Anterior cingulate cortex (tissue), 58 donors: ENCODE results near the gene TMEM156.
"Not testable (repeated sequence)": the region's sequence is repeated elsewhere in the genome, so short reads cannot be mapped to it uniquely, and the experiment has no call there.

Experiments
- DNase-seq, 58 donors: peaks; one replicate each; lab custom pipeline; 2025; lab: John Stamatoyannopoulos, UW

Gene TMEM156

GRCh38 chr4:39002058-39002457, 30.2 kb downstream of the TMEM156 start:
- DNase-seq: not testable (repeated sequence)

- DNase-seq: no peak
Measured at GRCh38 chr4:38995660-38996005, 36.6 kb downstream of the TMEM156 start.

GRCh38 chr4:38994135-38994534, 38.1 kb downstream of the TMEM156 start:
- no peak for DNase-seq

DNA sequence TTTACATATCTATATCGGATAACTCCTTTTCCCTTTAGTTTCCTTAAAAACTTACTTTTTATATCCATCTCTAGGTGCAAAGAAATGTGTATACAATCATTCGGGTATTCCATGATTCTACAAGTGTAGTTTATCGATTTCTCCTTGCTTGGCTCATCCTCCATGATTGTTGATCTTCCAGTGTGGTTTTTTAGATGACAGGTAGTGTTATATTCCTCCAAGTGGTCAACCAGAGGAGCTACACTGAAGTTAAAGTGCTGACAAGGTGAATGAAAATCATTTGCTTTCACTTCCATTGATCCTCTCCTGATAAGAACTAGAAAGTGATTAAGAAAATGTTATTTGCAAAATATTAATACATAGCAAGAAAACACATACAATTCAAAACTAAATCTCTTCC, 38.5 kb downstream of the TMEM156 start:
- DNase-seq: no peak

GRCh38 chr4:38990241-38990640, 42.0 kb downstream of the TMEM156 start:
- no peak for DNase-seq

DNA sequence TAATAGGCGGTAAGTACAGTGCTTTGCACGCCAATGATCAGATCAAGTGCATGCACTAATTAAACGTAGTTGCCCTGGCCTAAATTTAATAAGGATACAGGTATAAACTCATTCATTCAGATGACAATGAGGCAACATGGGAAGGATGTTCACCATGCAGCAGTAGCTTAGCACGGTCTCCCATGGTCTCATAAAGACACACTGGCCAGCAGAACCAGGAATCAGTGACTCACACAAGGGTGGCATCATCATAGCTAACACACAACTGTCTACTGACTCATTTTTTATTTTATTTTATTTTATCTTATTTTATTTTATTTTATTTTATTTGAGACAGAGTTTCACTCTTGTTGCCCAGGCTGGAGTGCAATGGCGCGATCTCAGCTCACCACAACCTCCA, 42.7 kb downstream of the TMEM156 start:
- DNase-seq: no peak

GRCh38 chr4:38988353-38988752, 43.9 kb downstream of the TMEM156 start:
- DNase-seq: not testable (repeated sequence)

DNA sequence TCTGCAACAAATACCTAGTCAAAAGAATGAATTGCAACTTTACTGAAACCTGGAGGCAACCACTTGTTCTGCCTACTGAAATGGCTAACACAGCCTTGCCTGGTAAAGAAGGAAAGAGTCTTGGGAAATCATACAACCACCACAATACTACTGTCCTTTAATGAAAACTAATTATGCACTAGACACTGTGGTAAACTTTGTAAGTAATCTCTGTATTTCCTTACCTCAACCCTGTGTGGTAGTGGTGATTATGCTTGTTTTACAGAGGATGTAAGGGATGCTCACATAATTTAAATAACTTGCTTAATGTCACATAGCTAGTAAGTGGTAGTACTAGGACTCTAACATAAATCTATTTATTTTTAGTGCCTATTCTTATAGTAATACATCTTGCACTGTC, 44.7 kb downstream of the TMEM156 start:
- no peak for DNase-seq

GRCh38 chr4:38985410-38986100, 46.7 kb downstream of the TMEM156 start:
- no peak for DNase-seq

DNA sequence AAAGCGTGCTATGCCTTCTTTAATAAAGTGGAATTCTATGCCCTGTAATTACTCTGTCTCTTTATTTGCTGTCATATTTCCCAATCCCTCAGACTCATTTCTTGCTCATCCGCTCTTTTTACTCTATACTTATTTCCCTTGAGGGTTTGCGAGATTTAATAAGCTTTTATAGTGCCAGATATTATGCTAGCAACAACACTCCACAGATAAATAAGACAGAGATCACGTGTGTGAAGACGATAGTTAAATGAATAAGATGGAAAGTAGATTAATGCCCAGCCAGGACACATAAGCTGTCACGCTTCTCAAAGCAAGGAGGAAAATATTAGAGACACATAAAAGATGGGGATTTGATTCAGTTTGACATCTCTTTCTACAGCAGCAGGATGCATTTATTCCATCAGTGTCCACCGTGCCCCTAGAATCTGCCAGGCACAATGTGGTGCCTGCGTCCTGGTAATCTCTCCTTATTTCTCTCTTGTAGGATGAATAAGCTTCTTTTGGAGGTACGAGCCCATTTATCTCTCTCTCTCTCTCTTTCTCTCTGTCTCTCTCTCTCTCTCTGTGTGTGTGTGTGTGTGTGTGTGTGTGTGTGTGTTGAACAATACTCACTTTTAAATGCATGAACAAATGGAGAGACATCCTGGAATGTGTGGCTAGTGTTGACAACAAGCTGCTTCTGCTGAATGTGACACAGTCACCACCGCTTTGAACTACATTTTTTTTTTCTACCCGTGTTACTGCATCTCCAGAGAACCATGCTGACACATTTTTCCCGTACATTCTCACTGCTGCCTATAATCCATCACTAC, 48.2 kb downstream of the TMEM156 start:
- DNase-seq: peak in 2 of 58 donors; percentile 0 to 27

DNA sequence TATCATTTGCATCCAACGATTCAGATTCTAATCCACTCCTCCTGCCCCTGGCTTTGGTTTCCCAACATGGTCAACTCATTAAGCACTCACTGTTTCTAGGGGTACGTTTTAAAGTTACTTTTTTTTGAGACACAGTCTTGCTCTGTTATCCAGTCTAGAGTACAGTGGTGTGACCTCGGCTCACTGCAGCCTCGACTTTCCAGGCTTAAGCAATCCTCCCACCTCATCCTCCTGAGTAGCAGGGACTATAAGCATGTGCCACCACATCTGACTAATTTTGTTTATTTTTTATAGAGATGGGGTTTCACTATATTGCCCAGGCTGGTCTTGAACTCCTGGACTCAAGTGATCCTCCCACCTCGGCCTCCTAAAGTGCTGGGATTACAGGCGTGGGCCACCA, 48.9 kb downstream of the TMEM156 start:
- DNase-seq: no peak

DNA sequence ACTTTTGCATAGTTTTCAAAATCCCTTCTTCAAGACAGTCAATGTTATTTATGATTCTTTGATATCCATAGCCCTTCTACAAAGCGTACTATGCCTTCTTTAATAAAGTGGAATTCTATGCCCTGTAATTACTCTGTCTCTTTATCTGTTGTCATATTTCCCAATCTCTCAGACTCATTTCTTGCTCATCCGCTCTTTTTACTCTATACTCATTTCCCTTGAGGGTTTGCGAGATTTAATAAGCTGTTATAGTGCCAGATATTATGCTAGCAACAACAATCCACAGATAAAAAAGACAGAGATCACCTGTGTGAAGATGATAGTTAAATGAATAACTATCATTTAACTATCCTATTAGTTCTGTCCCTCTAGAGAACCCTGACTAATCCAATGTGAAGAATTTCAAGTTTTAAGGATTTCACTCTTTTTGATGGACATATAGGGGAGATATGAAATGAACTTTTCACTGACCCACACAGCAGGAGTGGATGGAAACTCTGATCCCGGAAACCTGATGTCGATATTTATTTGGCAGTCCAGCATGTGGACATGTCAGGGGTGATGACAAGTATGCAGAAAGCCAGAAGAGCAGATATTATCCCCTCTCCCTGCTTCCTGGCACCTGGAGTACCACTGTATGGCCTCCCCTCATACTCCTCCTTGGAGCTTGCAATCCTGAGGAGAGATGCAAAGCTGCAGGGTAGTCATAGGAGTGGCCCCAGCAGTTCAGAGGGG, 49.7 kb downstream of the TMEM156 start:
- DNase-seq: no peak

- no peak for DNase-seq
Measured at GRCh38 chr4:38980903-38981676, 51.1 kb downstream of the TMEM156 start.

DNA sequence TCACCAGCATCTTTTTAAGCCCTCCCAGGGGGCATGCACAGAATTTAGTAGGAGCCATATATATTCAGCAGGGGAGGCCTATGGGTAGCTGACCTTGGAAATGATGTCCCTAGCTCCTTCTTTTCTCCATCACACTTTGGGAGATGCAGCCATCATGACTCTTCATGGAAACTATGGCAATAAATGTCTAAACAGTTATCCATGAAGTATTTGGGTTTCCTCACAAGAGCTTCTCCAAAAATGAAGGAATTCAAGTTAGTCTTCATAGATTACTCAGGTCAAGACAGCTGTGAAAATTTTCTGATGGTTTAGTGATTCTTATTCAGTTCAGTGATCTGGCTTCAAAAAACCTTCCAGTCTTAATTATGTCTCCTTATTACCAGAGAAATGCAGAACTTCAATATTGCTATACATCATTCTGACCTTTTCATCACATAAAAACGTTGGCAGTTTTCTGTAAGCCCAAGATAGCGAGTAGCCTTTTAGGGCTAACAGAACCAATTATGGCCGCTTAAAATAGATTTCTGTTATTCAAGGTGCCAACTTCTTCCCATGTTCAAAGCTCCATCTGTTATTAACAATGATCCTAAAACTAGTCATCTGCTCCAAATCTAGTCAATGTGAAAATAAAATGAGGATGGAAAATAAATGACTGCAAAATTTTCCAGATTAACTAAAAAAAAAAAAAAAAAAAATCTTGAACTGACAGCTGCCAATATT, 52.5 kb downstream of the TMEM156 start:
- DNase-seq: no peak

- no peak for DNase-seq
Measured at GRCh38 chr4:38979081-38979480, 53.1 kb downstream of the TMEM156 start.

DNA sequence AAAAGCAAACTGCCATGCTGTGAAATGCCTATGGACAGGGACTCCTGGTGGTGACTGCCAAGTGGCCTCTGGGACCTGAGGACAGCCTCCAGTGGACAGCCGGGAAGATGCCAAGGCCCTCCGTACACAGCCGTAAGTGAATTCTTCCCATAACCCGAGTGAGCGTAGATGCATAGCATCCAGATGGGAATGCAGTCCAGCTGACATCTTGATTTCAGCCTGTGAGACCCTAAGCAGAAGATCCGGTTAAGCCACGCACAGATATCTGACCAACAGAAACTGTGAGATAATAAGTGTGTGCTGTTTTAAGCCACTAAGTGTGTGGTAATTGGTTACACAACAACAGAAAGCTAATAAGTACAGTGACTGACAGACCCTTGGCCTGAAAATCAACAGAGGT, 55.9 kb downstream of the TMEM156 start:
- no peak for DNase-seq

DNA sequence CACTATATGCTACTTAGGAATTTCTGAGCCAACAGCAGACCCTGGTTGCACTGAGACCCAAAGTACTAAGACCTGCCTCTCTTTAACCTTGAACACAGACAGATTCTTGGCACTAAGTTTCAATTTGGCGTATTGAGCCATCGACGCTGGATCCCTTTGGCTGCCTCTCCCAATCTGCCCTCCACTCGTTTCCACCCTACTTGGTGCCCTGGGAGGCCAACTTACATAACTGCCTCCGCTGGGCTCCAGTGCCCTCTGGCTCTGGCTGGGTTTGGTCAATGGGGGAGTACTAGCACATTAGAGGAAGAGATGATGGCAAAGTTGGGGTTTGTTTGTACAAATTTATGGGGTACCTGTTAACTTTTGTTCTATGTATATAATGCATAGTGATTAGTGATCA, 63.5 kb downstream of the TMEM156 start:
- DNase-seq: no peak

GRCh38 chr4:38967260-38968095, 64.7 kb downstream of the TMEM156 start:
- DNase-seq: no peak

DNA sequence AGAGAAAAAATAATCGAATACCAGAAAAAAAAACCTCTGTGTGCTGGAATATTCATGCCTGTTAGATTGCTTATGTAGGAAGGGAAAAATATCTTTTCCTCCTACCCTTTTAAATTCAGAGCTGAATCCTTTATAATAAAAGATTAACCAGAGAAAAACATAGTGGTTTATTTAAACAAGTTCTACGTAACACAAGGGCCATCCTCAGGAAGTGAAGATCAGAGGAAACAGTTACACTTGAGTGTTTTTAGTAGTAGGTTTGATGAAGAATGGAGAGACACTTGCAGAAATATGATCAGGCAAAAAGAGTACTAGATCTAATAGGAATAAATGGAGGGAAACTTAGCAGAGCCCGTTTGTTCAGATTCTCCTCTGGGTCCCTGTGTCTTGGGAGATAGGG, 66.3 kb downstream of the TMEM156 start:
- DNase-seq: no peak
